B cell (primary cell): ENCODE data around the gene TOM1L1. TPM values are rescaled to one million over a fixed set of nuclear protein-coding genes. Genes with fewer than 3 reads are reported as not detected.

Experiments
- ATAC-seq: fragments of 200-7000 bp; cut with Tn5 transposase; one replicate; pipeline ENCODE4 v1.10.0; 2021; ENCODE audit warnings: low read depth, mild to moderate bottlenecking, moderate number of reproducible peaks, moderate library complexity
- CTCF ChIA-PET: fragments of 350-600 bp; sonication (Branson Sonifier 250); formaldehyde crosslinking; loops from one replicate; lab custom pipeline; 2021; ENCODE audit warnings: antibody characterized with exemption, inconsistent platforms; lab: Charles Lee
- POLR2A ChIA-PET: fragments of 350-600 bp; sonication (Branson Sonifier 250); formaldehyde crosslinking; loops from one replicate; lab custom pipeline; 2021; ENCODE audit warnings: antibody characterized with exemption; lab: Charles Lee
- DNase-seq: peaks from one replicate; pipeline ENCODE4 v3.0.0; 2013
- H2AFZ ChIP-seq: 2 replicates; pipeline ENCODE4 v1.6.1; 2012; ENCODE audit warnings: mild to moderate bottlenecking, low read depth, low read length; ENCODE audit not compliant: insufficient read depth, poor library complexity, severe bottlenecking
- H3K27ac ChIP-seq, 2 donors: 1 replicate in 1 of 2; 2 replicates in 1 of 2; pipeline ENCODE4 v1.5.1; 2012 to 2013; ENCODE audit warnings: low read length in 2 of 2, mild to moderate bottlenecking in 2 of 2, moderate library complexity in 1 of 2
- H3K27me3 ChIP-seq, 4 experiments: fragments of 200-600 bp in 1 of 4; sonication (generic) in 1 of 4; replicated peaks in 1 of 4; 1 replicate in 2 of 4; 2 replicates in 2 of 4; pipeline versions ENCODE4 v1.6.1 to v1.7.0; 2013 to 2016; ENCODE audit warnings: low read length in 3 of 4, mild to moderate bottlenecking in 2 of 4, mixed read lengths in 1 of 4, moderate library complexity in 1 of 4; ENCODE audit not compliant: insufficient read depth in 4 of 4, control insufficient read depth in 3 of 4; ENCODE audit errors: control extremely low read depth in 1 of 4
- H3K36me3 ChIP-seq, 2 experiments: replicated peaks in 1 of 2; 1 replicate in 1 of 2; 2 replicates in 1 of 2; pipeline versions ENCODE4 v1.6.1 to v1.7.1; 2013; ENCODE audit warnings: low read length in 1 of 2; ENCODE audit not compliant: insufficient read depth in 2 of 2, control insufficient read depth in 1 of 2; ENCODE audit errors: control extremely low read depth in 1 of 2, extremely low read depth in 1 of 2
- H3K4me1 ChIP-seq, 2 donors: fragments of 200-600 bp in 1 of 2; sonication (generic) in 1 of 2; 1 replicate in 1 of 2; 2 replicates in 1 of 2; pipeline versions ENCODE4 v1.5.1 to v1.6.1; 2013 to 2017; ENCODE audit warnings: low read length in 2 of 2; ENCODE audit not compliant: control insufficient read depth in 2 of 2, insufficient read depth in 2 of 2
- H3K4me2 ChIP-seq: replicated peaks from 2 replicates; pipeline ENCODE3; 2012; ENCODE audit warnings: mild to moderate bottlenecking, low read depth, low read length; ENCODE audit not compliant: poor library complexity, severe bottlenecking
- H3K4me3 ChIP-seq, 5 experiments: fragments of 200-600 bp in 1 of 5; sonication (generic) in 1 of 5; 1 replicate in 3 of 5; 2 replicates in 2 of 5; pipeline versions ENCODE4 v1.5.1 to v1.7.0; 2011 to 2016; ENCODE audit warnings: low read length in 4 of 5, mild to moderate bottlenecking in 4 of 5, low read depth in 2 of 5, control low read depth in 1 of 5, moderate library complexity in 1 of 5; ENCODE audit not compliant: insufficient read depth in 1 of 5; ENCODE audit errors: control extremely low read depth in 1 of 5, extremely low read depth in 1 of 5
- H3K79me2 ChIP-seq: fragments of 200-600 bp; sonication (generic); one replicate; pipeline ENCODE4 v1.6.0; 2016; ENCODE audit warnings: low read length; ENCODE audit not compliant: control insufficient read depth, insufficient read depth
- H3K9ac ChIP-seq: fragments of 200-600 bp; sonication (generic); 2 replicates; pipeline ENCODE4 v1.6.1; 2017; ENCODE audit warnings: mild to moderate bottlenecking, low read length, moderate library complexity
- H3K9me3 ChIP-seq, 3 donors: one replicate each; pipeline versions ENCODE4 v1.6.1 to v1.7.1; 2013; ENCODE audit warnings: low read length in 2 of 3; ENCODE audit not compliant: control insufficient read depth in 2 of 3, insufficient read depth in 1 of 3; ENCODE audit errors: control extremely low read depth in 1 of 3
- H4K20me1 ChIP-seq: 2 replicates; pipeline ENCODE4 v1.6.0; 2012; ENCODE audit warnings: mild to moderate bottlenecking, low read length; ENCODE audit not compliant: insufficient read depth, control insufficient read depth, poor library complexity, severe bottlenecking
- H3K27ac Mint-ChIP-seq: one replicate; pipeline ENCODE4 v1.8.0; 2021; ENCODE audit warnings: mixed read lengths
- H3K27me3 Mint-ChIP-seq: one replicate; pipeline ENCODE4 v1.8.0; 2021; ENCODE audit warnings: mixed read lengths
- H3K4me1 Mint-ChIP-seq: one replicate; pipeline ENCODE4 v1.8.0; 2021; ENCODE audit warnings: mixed read lengths
- H3K4me3 Mint-ChIP-seq: one replicate; pipeline ENCODE4 v1.8.0; 2021; ENCODE audit warnings: mixed read lengths
- H3K9me3 Mint-ChIP-seq: one replicate; pipeline ENCODE4 v1.8.0; 2022; ENCODE audit warnings: mixed read lengths; ENCODE audit not compliant: insufficient read depth
- EZH2 ChIP-seq: IDR thresholded peaks from 2 replicates; pipeline ENCODE4 v1.6.1; 2012; ENCODE audit warnings: borderline replicate concordance, low read depth, mild to moderate bottlenecking, moderate library complexity, low read length; ENCODE audit not compliant: insufficient read depth, poor library complexity, severe bottlenecking
- WGBS: methylation state at CpG from one replicate; pipeline ENCODE4 v1.1.5; 2013; ENCODE audit warnings: missing lambda C conversion rate; ENCODE audit not compliant: insufficient coverage; 5-methylcytosine and 5-hydroxymethylcytosine counted together
- intact Hi-C: fragments of 100-400 bp; cut with micrococcal nuclease; formaldehyde crosslinking; loops from one replicate; pipeline ENCODE4 v1.10.0; 2022
- polyA plus RNA-seq: library from polyadenylated mRNA; depleted of rRNA; stranded (reverse); fragments of >200 nt; gene quantifications from 2 replicates; pipeline ENCODE4 v1.2.3, GENCODE V29; 2012
- total RNA-seq, 2 donors: library from RNA; stranded (reverse); fragments of 120-200 nt in 1 of 2; gene quantifications; 1 replicate in 1 of 2; 2 replicates in 1 of 2; pipeline versions ENCODE4 v1.2.3 to v1.2.4, GENCODE V29; 2013 to 2022
- TF ChIP-seq, protein P1 (sequence below): fragments of 200-600 bp; IDR thresholded peaks from one replicate; pipeline ENCODE4 v1.8.0; 2022; ENCODE audit warnings: antibody characterized with exemption, mild to moderate bottlenecking

The TOM1L1 gene
- total and polyA plus RNA-seq, 2 donors (not counting 1 experiment from before 2014, with no cell fraction given): not detected

DNA sequence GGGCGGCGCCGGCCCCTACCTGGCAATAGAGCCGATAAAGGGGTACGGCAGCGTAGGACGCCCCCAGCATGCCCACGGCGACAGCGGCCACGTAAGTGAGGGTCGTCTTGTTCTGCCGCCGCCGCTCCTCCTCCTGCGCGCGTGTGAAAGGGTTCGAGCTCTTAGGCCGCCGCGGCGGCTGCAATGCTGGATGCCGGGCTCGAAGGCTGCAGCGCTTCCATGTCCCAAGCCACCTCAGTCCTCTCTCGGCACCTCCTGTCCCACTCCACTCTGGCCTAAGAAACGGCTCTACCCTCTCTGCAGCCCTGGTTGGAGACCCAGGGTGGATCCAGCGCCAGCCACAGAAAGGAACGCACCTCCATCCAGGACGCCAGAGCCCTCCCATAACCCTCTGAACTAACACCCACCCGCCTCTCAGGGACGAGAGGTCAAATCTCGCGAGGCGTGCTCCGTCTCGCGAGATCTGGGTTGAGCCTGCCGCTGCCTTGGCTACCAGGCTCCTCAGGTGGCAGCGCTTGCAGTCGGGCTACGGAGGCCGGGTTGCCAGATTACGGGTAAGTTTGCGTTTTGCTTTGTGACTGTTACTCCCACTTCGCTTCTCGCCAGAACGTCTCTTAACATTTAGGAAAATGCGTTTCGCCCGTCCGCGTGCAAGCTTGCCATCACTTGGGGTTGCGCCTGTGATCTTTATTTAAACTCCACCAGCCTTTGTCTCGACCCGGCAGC, 67.8 kb downstream of the TOM1L1 start, which contains the start of the genes COX11 and STXBP4:
COX11 (minus strand) TSS at position 393 of the 726 bp plus-strand sequence; CDS start at position 385, 8 bp downstream.
STXBP4 (plus strand) TSS at position 504 of the 726 bp plus-strand sequence. CDS start 17,455 bp downstream, outside the sequence.
- H4K20me1 ChIP-seq: peaks cover 5% of the 10 kb centered on the region
- peak within 1 kb of the TSS; percentile 47 to 80 for H3K27ac ChIP-seq
- peaks cover 24% of the 10 kb centered on the region for H3K79me2 ChIP-seq
- peaks cover 8 to 21% of the 10 kb centered on the region in 2 donors for H3K4me1 ChIP-seq
- Mint-ChIP-seq H3K4me1 (peaks cover 26% of the 10 kb centered on the region), H3K27ac (no peak within 1 kb of the TSS), H3K27me3 (no peaks in the 10 kb centered on the region), H3K9me3 (no peaks in the 10 kb centered on the region), H3K4me3 (no peak within 1 kb of the TSS)
- CTCF ChIA-PET: interaction anchor here (2.7 kb wide), 1 partner anchor 25 kb away, joined by 9 read pairs; no protein-coding TSS in a partner anchor
- ATAC-seq (peak; percentile 96), DNase-seq (peak; percentile 98)
- POLR2A ChIA-PET: no interaction called here
- H3K36me3 ChIP-seq: peaks cover 6 to 9% of the 10 kb centered on the region in 2 experiments
- no peak for TF ChIP-seq EZH2
- TF ChIP-seq, protein P1, sequence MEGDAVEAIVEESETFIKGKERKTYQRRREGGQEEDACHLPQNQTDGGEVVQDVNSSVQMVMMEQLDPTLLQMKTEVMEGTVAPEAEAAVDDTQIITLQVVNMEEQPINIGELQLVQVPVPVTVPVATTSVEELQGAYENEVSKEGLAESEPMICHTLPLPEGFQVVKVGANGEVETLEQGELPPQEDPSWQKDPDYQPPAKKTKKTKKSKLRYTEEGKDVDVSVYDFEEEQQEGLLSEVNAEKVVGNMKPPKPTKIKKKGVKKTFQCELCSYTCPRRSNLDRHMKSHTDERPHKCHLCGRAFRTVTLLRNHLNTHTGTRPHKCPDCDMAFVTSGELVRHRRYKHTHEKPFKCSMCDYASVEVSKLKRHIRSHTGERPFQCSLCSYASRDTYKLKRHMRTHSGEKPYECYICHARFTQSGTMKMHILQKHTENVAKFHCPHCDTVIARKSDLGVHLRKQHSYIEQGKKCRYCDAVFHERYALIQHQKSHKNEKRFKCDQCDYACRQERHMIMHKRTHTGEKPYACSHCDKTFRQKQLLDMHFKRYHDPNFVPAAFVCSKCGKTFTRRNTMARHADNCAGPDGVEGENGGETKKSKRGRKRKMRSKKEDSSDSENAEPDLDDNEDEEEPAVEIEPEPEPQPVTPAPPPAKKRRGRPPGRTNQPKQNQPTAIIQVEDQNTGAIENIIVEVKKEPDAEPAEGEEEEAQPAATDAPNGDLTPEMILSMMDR: peak; percentile 12
- H3K27me3 ChIP-seq: no peaks in the 10 kb centered on the region
- H3K9ac ChIP-seq: peak within 1 kb of the TSS; percentile 85
- intact Hi-C loops: loop anchor here (1.0 to 10.0 kb wide), 3 partner anchors 296 to 783 kb away; partner anchors contain the start of genes HLF and PCTP
- no peaks in the 10 kb centered on the region for H3K9me3 ChIP-seq
- peak within 1 kb of the TSS; percentile 89 for H3K4me2 ChIP-seq
- peak within 1 kb of the TSS; percentile 69 to 96 (median 91) for H3K4me3 ChIP-seq
- under 1% methylated on average over 57 of the region's 57 CpGs for WGBS
- H2AFZ ChIP-seq: peak within 1 kb of the TSS; percentile 98

DNA sequence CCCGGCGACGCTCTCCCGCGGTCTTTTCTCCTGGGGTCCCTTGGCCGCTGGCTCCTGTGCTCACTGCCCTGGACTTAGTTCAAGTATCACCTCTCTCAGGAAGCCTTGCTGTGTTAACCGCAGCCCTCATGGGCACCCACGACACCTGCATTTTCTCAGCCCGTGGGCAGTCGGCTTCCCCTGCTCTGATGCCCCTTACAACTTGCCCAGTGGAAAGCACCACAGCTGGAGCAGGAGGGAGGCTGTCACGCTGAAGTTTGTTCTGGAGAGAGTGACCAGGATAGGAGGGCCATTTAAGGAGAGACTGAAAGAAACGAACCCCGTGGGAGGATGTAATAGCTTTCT, 68.3 kb downstream of the TOM1L1 start:
- Histone ChIP-seq H2AFZ (peak overlapping the region; percentile 98), H3K4me2 (peak overlapping the region; percentile 89), H3K4me1 (peaks cover 8 to 21% of the 10 kb centered on the region in 2 donors), H3K79me2 (peaks cover 26% of the 10 kb centered on the region), H3K36me3 (peaks cover 4% of the 10 kb centered on the region in 2 experiments), H3K9me3 (no peaks in the 10 kb centered on the region), H3K9ac (peak overlapping the region; percentile 85), H4K20me1 (peaks cover 5% of the 10 kb centered on the region), H3K27ac (peak overlapping the region; percentile 47 to 80), H3K4me3 (peak overlapping the region; percentile 69 to 96 (median 91)), H3K27me3 (no peaks in the 10 kb centered on the region)
- intact Hi-C loops: loop anchor here (1.0 to 10.0 kb wide), 3 partner anchors 296 to 782 kb away; partner anchors contain the start of genes HLF and PCTP
- ATAC-seq: peak; percentile 24
- no peak overlapping the region for H3K4me3 Mint-ChIP-seq
- WGBS: 0% methylated on average over 11 of the region's 13 CpGs
- TF ChIP-seq, protein P1: no peak
- no peak for TF ChIP-seq EZH2
- POLR2A ChIA-PET: no interaction called here
- CTCF ChIA-PET: interaction anchor here (2.7 kb wide), 1 partner anchor 24 kb away, joined by 9 read pairs; no protein-coding TSS in a partner anchor
- peaks cover 23% of the 10 kb centered on the region for H3K4me1 Mint-ChIP-seq
- H3K27me3 Mint-ChIP-seq: no peaks in the 10 kb centered on the region
- DNase-seq: no peak
- no peaks in the 10 kb centered on the region for H3K9me3 Mint-ChIP-seq
- no peak overlapping the region for H3K27ac Mint-ChIP-seq
